HCT116 (cell line): Measurements from ENCODE around the gene LAMC3. TPM values are rescaled to one million over a fixed set of nuclear protein-coding genes. Genes with fewer than 3 reads are reported as not detected.

Source experiments
- ATAC-seq: fragments of 200-7000 bp; cut with Tn5 transposase; 2 replicates; pipeline ENCODE4 v1.9.1; 2020; ENCODE audit warnings: mild to moderate bottlenecking, moderate library complexity
- BruUV-seq: library from RNA; stranded (reverse); fragments of 400-500 nt; replicated peaks from 2 replicates; lab custom pipeline; 2021; lab: Mats Ljungman, UMichigan
- CTCF ChIA-PET: fragments of 300-600 bp; sonication (Branson Sonifier 250); formaldehyde crosslinking; loops from one replicate; lab custom pipeline; 2021; ENCODE audit warnings: antibody characterized with exemption; lab: Charles Lee
- POLR2A ChIA-PET: fragments of 300-600, 350-600 bp; sonication (Branson Sonifier 250); formaldehyde crosslinking; loops from one replicate; lab custom pipeline; 2021; ENCODE audit warnings: antibody characterized with exemption; lab: Charles Lee
- RAD21 ChIA-PET, 2 experiments: fragments of 300-600 bp; sonication (Branson Sonifier 250); formaldehyde crosslinking; loops; one replicate each; lab custom pipeline; 2023; ENCODE audit warnings: low total read pairs in 2 of 2; ENCODE audit not compliant: uncharacterized antibody in 2 of 2, unreplicated experiment in 2 of 2, low non-redundant PET in 1 of 2; lab: Charles Lee
- DNase-seq: peaks from one replicate; pipeline ENCODE4 v3.0.0-alpha.2; 2010; ENCODE audit warnings: low read depth, low spot score
- H2AFZ ChIP-seq: fragments of 200-600 bp; shearing (Covaris generic), sonication (generic); 2 replicates; pipeline ENCODE4 v1.6.1; 2017; ENCODE audit warnings: low read depth, mixed run types, mixed read lengths, antibody characterized with exemption, low read length; ENCODE audit not compliant: poor library complexity, severe bottlenecking
- H3K27ac ChIP-seq: 2 replicates; pipeline ENCODE4 v1.5.1; 2012; ENCODE audit warnings: low read depth, low read length
- H3K27me3 ChIP-seq: fragments of 200-600 bp; sonication (generic); 2 replicates; pipeline ENCODE4 v1.6.1; 2016; ENCODE audit warnings: mixed run types, low read length, mixed read lengths; ENCODE audit not compliant: insufficient read depth
- H3K36me3 ChIP-seq, 2 experiments: fragments of 200-500 bp in 1 of 2; fragments of 200-600 bp in 1 of 2; sonication (Bioruptor generic) in 1 of 2; sonication (generic) in 1 of 2; 2 replicates each; pipeline versions ENCODE4 v1.5.1 to v1.6.1; 2014 to 2016; ENCODE audit warnings: low read length in 2 of 2, inconsistent platforms in 1 of 2, mixed read lengths in 1 of 2, mixed run types in 1 of 2; ENCODE audit not compliant: insufficient read depth in 2 of 2, control insufficient read depth in 1 of 2
- H3K4me1 ChIP-seq, 2 experiments: fragments of 200-600 bp in 1 of 2; sonication (generic) in 1 of 2; 2 replicates each; pipeline versions ENCODE4 v1.5.1 to v1.6.1; 2012 to 2017; ENCODE audit warnings: low read length in 2 of 2, inconsistent platforms in 1 of 2, mild to moderate bottlenecking in 1 of 2, mixed read lengths in 1 of 2, mixed run types in 1 of 2, moderate library complexity in 1 of 2; ENCODE audit not compliant: insufficient read depth in 2 of 2, control insufficient read depth in 1 of 2
- H3K4me2 ChIP-seq: fragments of 200-600 bp; sonication (generic); 2 replicates; pipeline ENCODE4 v1.6.1; 2017; ENCODE audit warnings: mixed run types, low read length, mixed read lengths
- H3K4me3 ChIP-seq, 2 experiments: fragments of 200-600 bp in 1 of 2; sonication (generic) in 1 of 2; replicated peaks in 1 of 2; 2 replicates each; pipeline ENCODE4 v1.5.1; 2011 to 2016; ENCODE audit warnings: low read length in 2 of 2, control low read depth in 1 of 2, low read depth in 1 of 2, mild to moderate bottlenecking in 1 of 2, mixed read lengths in 1 of 2, mixed run types in 1 of 2
- H3K79me2 ChIP-seq: fragments of 200-600 bp; sonication (generic); 2 replicates; pipeline ENCODE4 v1.6.1; 2017; ENCODE audit warnings: mild to moderate bottlenecking, mixed run types, low read length, moderate library complexity, mixed read lengths; ENCODE audit not compliant: insufficient read depth
- H3K9ac ChIP-seq: fragments of 200-600 bp; sonication (generic); 2 replicates; pipeline ENCODE4 v1.6.1; 2016; ENCODE audit warnings: low read length, mixed read lengths
- H3K9me2 ChIP-seq: fragments of 200-600 bp; sonication (generic), shearing (Covaris generic); 2 replicates; pipeline ENCODE4 v1.6.1; 2017; ENCODE audit warnings: mixed run types, mild to moderate bottlenecking, moderate library complexity; ENCODE audit not compliant: insufficient read depth
- H3K9me3 ChIP-seq, 2 experiments: fragments of 200-500 bp in 1 of 2; fragments of 200-600 bp in 1 of 2; sonication (Bioruptor generic) in 1 of 2; sonication (generic) in 1 of 2; 2 replicates each; pipeline ENCODE4 v1.6.1; 2014 to 2017; ENCODE audit warnings: low read length in 2 of 2, mixed read lengths in 2 of 2, inconsistent platforms in 1 of 2, low read depth in 1 of 2, mild to moderate bottlenecking in 1 of 2, mixed run types in 1 of 2, moderate library complexity in 1 of 2; ENCODE audit not compliant: control insufficient read depth in 1 of 2, insufficient read depth in 1 of 2
- H4K20me1 ChIP-seq: fragments of 200-600 bp; sonication (generic), shearing (Covaris generic); 2 replicates; pipeline ENCODE4 v1.6.1; 2017; ENCODE audit warnings: mixed run types, mild to moderate bottlenecking, moderate library complexity; ENCODE audit not compliant: insufficient read depth
- ATF3 ChIP-seq: IDR thresholded peaks from 2 replicates; pipeline ENCODE4 v1.6.1; 2012
- CBX3 ChIP-seq: IDR thresholded peaks from 2 replicates; pipeline ENCODE4 v1.6.1; 2012; ENCODE audit warnings: low read depth
- CEBPB ChIP-seq: IDR thresholded peaks from 2 replicates; pipeline ENCODE4 v1.6.1; 2012; ENCODE audit warnings: low read depth
- EZH2 ChIP-seq: fragments of 200-600 bp; sonication (generic); IDR thresholded peaks from 2 replicates; pipeline ENCODE4 v1.6.1; 2017; ENCODE audit warnings: antibody characterized with exemption, mixed run types
- EZH2phosphoT487 ChIP-seq: fragments of 200-600 bp; IDR thresholded peaks from 2 replicates; pipeline ENCODE4 v1.6.1; 2018; ENCODE audit warnings: antibody characterized with exemption, borderline replicate concordance
- FOSL1 ChIP-seq: IDR thresholded peaks from 2 replicates; pipeline ENCODE4 v1.6.1; 2012; ENCODE audit warnings: low read depth
- JUND ChIP-seq: IDR thresholded peaks from 2 replicates; pipeline ENCODE4 v1.6.1; 2012
- POLR2AphosphoS5 ChIP-seq: IDR thresholded peaks from 2 replicates; pipeline ENCODE4 v1.6.1; 2011; ENCODE audit warnings: mild to moderate bottlenecking, low read depth, low read length, moderate library complexity
- RAD21 ChIP-seq: IDR thresholded peaks from 2 replicates; pipeline ENCODE4 v1.6.1; 2012; ENCODE audit warnings: low read depth, mild to moderate bottlenecking
- SRF ChIP-seq: IDR thresholded peaks from 2 replicates; pipeline ENCODE4 v1.6.1; 2012; ENCODE audit warnings: low read depth
- YY1 ChIP-seq: IDR thresholded peaks from 2 replicates; pipeline ENCODE4 v1.6.1; 2011; ENCODE audit warnings: low read length, low read depth, moderate library complexity, mild to moderate bottlenecking; ENCODE audit not compliant: insufficient replicate concordance; ENCODE audit errors: extremely low read depth
- ZBTB33 ChIP-seq: IDR thresholded peaks from 2 replicates; pipeline ENCODE4 v1.6.1; 2011; ENCODE audit warnings: mild to moderate bottlenecking, low read length, moderate library complexity; ENCODE audit not compliant: insufficient replicate concordance; ENCODE audit errors: extremely low read depth
- ZFX ChIP-seq: fragments of 450-650 bp; IDR thresholded peaks from 2 replicates; pipeline ENCODE4 v1.6.1; 2017
- ZNF274 ChIP-seq: fragments of 200-500 bp; sonication (Bioruptor generic); IDR thresholded peaks from 2 replicates; pipeline ENCODE4 v1.6.1; 2014; ENCODE audit warnings: mild to moderate bottlenecking, low read depth, low read length, inconsistent platforms
- intact Hi-C: fragments of 100-400 bp; cut with micrococcal nuclease; formaldehyde crosslinking; loops from 2 replicates; pipeline ENCODE4 v1.10.0; 2022
- total RNA-seq: library from RNA; stranded (reverse); gene quantifications from one replicate; pipeline ENCODE4 v1.2.1, GENCODE V29; 2021; ENCODE audit not compliant: unreplicated experiment
- TF ChIP-seq, protein P1 (sequence below): IDR thresholded peaks from 2 replicates; pipeline ENCODE4 v1.6.1; 2012

The LAMC3 gene
- total RNA-seq, 1 experiment from 2014 or later = 7.7 TPM

GRCh38 chr9:131138676-131139075 lies 129.7 kb downstream of the LAMC3 start:
- H3K79me2 ChIP-seq = no peaks in the 10 kb centered on the region; the same call in 1 of the 2 replicates
- CTCF ChIA-PET = no interaction called here
- POLR2A ChIA-PET = no interaction called here
- TF ChIP-seq ZBTB33 (no peak), CBX3 (no peak), ATF3 (no peak), YY1 (no peak), POLR2AphosphoS5 (no peak), ZNF274 (no peak), ZFX (no peak), JUND (no peak), SRF (no peak), EZH2phosphoT487 (no peak), CEBPB (no peak), EZH2 (no peak), FOSL1 (no peak), RAD21 (no peak)
- TF ChIP-seq, protein P1, sequence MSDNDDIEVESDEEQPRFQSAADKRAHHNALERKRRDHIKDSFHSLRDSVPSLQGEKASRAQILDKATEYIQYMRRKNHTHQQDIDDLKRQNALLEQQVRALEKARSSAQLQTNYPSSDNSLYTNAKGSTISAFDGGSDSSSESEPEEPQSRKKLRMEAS = no peak
- intact Hi-C loops = no loop called here
- peaks cover 64 to 77% of the 10 kb centered on the region in 2 experiments for H3K36me3 ChIP-seq
- no peak overlapping the region for H3K9ac ChIP-seq
- no peak overlapping the region for H3K27ac ChIP-seq
- H2AFZ ChIP-seq = no peak overlapping the region
- no peaks in the 10 kb centered on the region for H3K9me3 ChIP-seq
- H3K4me3 ChIP-seq = no peak overlapping the region
- no peaks in the 10 kb centered on the region for H4K20me1 ChIP-seq
- DNase-seq = no peak
- BruUV-seq = no TSS peak
- H3K4me1 ChIP-seq = no peaks in the 10 kb centered on the region
- no peak for ATAC-seq
- no peaks in the 10 kb centered on the region for H3K9me2 ChIP-seq
- H3K27me3 ChIP-seq = no peaks in the 10 kb centered on the region
- no peak overlapping the region for H3K4me2 ChIP-seq
- RAD21 ChIA-PET = no interaction called here
